H9 (cell line): ENCODE measurements around the gene NACC1. TPM values are rescaled to one million over a fixed set of nuclear protein-coding genes. Genes with fewer than 3 reads are reported as not detected.

Experiments used
- DNase-seq: peaks from one replicate; pipeline ENCODE4 v3.0.0-alpha.2; 2017
- H2AFZ ChIP-seq: one replicate; pipeline ENCODE4 v1.6.1; 2013; ENCODE audit warnings: mild to moderate bottlenecking, low read length, control low read depth, moderate library complexity
- H2AK5ac ChIP-seq: 2 replicates; pipeline ENCODE4 v1.6.1; 2013; ENCODE audit warnings: low read length, control low read depth, mixed read lengths; ENCODE audit not compliant: insufficient read length
- H2BK120ac ChIP-seq: one replicate; pipeline ENCODE4 v1.6.1; 2013; ENCODE audit warnings: low read depth, mild to moderate bottlenecking, low read length, control low read depth, inconsistent platforms; ENCODE audit not compliant: poor library complexity, severe bottlenecking
- H2BK12ac ChIP-seq: 2 replicates; pipeline ENCODE4 v1.6.1; 2013; ENCODE audit warnings: low read length, control low read depth, mixed read lengths, low read depth; ENCODE audit not compliant: insufficient read length
- H2BK15ac ChIP-seq: 2 replicates; pipeline ENCODE4 v1.6.1; 2013; ENCODE audit warnings: low read depth, low read length, control low read depth
- H2BK20ac ChIP-seq: one replicate; pipeline ENCODE4 v1.6.1; 2013; ENCODE audit warnings: low read depth, mild to moderate bottlenecking, low read length, control low read depth, inconsistent platforms; ENCODE audit not compliant: poor library complexity, severe bottlenecking
- H2BK5ac ChIP-seq: 2 replicates; pipeline ENCODE4 v1.6.1; 2013; ENCODE audit warnings: low read length, control low read depth, mixed read lengths; ENCODE audit not compliant: insufficient read length
- H3K14ac ChIP-seq: 2 replicates; pipeline ENCODE4 v1.6.1; 2013; ENCODE audit warnings: low read length, control low read depth; ENCODE audit not compliant: insufficient read depth
- H3K18ac ChIP-seq: 2 replicates; pipeline ENCODE4 v1.6.1; 2013; ENCODE audit warnings: low read depth, mild to moderate bottlenecking, mixed read lengths, low read length, control low read depth; ENCODE audit not compliant: insufficient read length
- H3K23ac ChIP-seq: 2 replicates; pipeline ENCODE4 v1.6.1; 2013; ENCODE audit warnings: low read length, control low read depth, mixed read lengths, low read depth; ENCODE audit not compliant: insufficient read length
- H3K23me2 ChIP-seq: 2 replicates; pipeline ENCODE4 v1.6.1; 2013; ENCODE audit warnings: low read depth, mild to moderate bottlenecking, mixed read lengths, low read length, control low read depth; ENCODE audit not compliant: insufficient read length, poor library complexity, severe bottlenecking
- H3K27ac ChIP-seq: 2 replicates; pipeline ENCODE4 v1.5.1; 2013; ENCODE audit warnings: low read length, control low read depth, mixed read lengths, low read depth; ENCODE audit not compliant: insufficient read length
- H3K27me3 ChIP-seq: 2 replicates; pipeline ENCODE4 v1.6.1; 2013; ENCODE audit warnings: low read length, control low read depth, inconsistent platforms; ENCODE audit not compliant: insufficient read depth
- H3K4ac ChIP-seq: 2 replicates; pipeline ENCODE4 v1.6.1; 2013; ENCODE audit warnings: low read depth, mild to moderate bottlenecking, control low read depth, inconsistent platforms, low read length, moderate library complexity
- H3K4me1 ChIP-seq: 2 replicates; pipeline ENCODE4 v1.6.1; 2013; ENCODE audit warnings: low read length, control low read depth, inconsistent platforms; ENCODE audit not compliant: insufficient read depth
- H3K4me2 ChIP-seq: 2 replicates; pipeline ENCODE4 v1.6.1; 2013; ENCODE audit warnings: low read length, control low read depth, mixed read lengths; ENCODE audit not compliant: insufficient read length, insufficient read depth
- H3K56ac ChIP-seq: 2 replicates; pipeline ENCODE4 v1.6.1; 2013; ENCODE audit warnings: low read depth, mild to moderate bottlenecking, mixed read lengths, low read length, control low read depth; ENCODE audit not compliant: insufficient read length
- H3K79me1 ChIP-seq: 2 replicates; pipeline ENCODE4 v1.6.1; 2013; ENCODE audit warnings: low read depth, mild to moderate bottlenecking, moderate library complexity, low read length, control low read depth, inconsistent platforms; ENCODE audit not compliant: insufficient read depth, poor library complexity, severe bottlenecking
- H3K79me2 ChIP-seq: 2 replicates; pipeline ENCODE4 v1.6.1; 2013; ENCODE audit warnings: low read length, control low read depth, inconsistent platforms; ENCODE audit not compliant: insufficient read depth
- H3K9ac ChIP-seq: 2 replicates; pipeline ENCODE4 v1.6.1; 2013; ENCODE audit warnings: low read length, control low read depth, mixed read lengths; ENCODE audit not compliant: insufficient read length; ENCODE audit errors: extremely low read depth
- H3K9me3 ChIP-seq: one replicate; pipeline ENCODE4 v1.6.1; 2013; ENCODE audit warnings: low read depth, low read length, inconsistent platforms; ENCODE audit not compliant: control insufficient read depth
- H3T11ph ChIP-seq: one replicate; pipeline ENCODE4 v1.6.1; 2013; ENCODE audit warnings: mild to moderate bottlenecking, low read length, control low read depth, inconsistent platforms
- H4K20me1 ChIP-seq: one replicate; pipeline ENCODE4 v1.6.1; 2013; ENCODE audit not compliant: control insufficient read depth, insufficient read length, insufficient read depth
- H4K5ac ChIP-seq: 2 replicates; pipeline ENCODE4 v1.6.1; 2013; ENCODE audit warnings: low read depth, mild to moderate bottlenecking, mixed read lengths, low read length, control low read depth; ENCODE audit not compliant: insufficient read length
- H4K8ac ChIP-seq: replicated peaks from 2 replicates; pipeline ENCODE4 v1.6.1; 2013; ENCODE audit warnings: low read length, control low read depth, mixed read lengths, low read depth; ENCODE audit not compliant: insufficient read length
- H4K91ac ChIP-seq: 2 replicates; pipeline ENCODE4 v1.6.1; 2013; ENCODE audit warnings: low read depth, mild to moderate bottlenecking, moderate library complexity, mixed read lengths, low read length, control low read depth; ENCODE audit not compliant: insufficient read length
- H3K27ac Mint-ChIP-seq, 3 experiments: 2 replicates in 2 of 3; 3 replicates in 1 of 3; pipeline ENCODE4 v1.8.0; 2020 to 2021; ENCODE audit warnings: mixed read lengths in 3 of 3, mild to moderate bottlenecking in 1 of 3, moderate library complexity in 1 of 3
- H3K27me3 Mint-ChIP-seq: 2 replicates; pipeline ENCODE4 v1.8.0; 2021; ENCODE audit warnings: low read depth, mild to moderate bottlenecking, moderate library complexity, mixed read lengths
- H3K36me3 Mint-ChIP-seq, 3 experiments: 2 replicates in 2 of 3; 3 replicates in 1 of 3; pipeline ENCODE4 v1.8.0; 2020 to 2021; ENCODE audit warnings: low read depth in 3 of 3, mixed read lengths in 3 of 3; ENCODE audit not compliant: insufficient read depth in 1 of 3
- H3K4me1 Mint-ChIP-seq, 2 experiments: 2 replicates each; pipeline ENCODE4 v1.8.0; 2020; ENCODE audit warnings: mixed read lengths in 2 of 2
- H3K4me3 Mint-ChIP-seq, 2 experiments: 2 replicates in 1 of 2; 3 replicates in 1 of 2; pipeline ENCODE4 v1.8.0; 2020 to 2021; ENCODE audit warnings: mild to moderate bottlenecking in 2 of 2, mixed read lengths in 2 of 2, moderate library complexity in 1 of 2
- H3K9me3 Mint-ChIP-seq, 2 experiments: 2 replicates in 1 of 2; 3 replicates in 1 of 2; pipeline ENCODE4 v1.8.0; 2020; ENCODE audit warnings: mild to moderate bottlenecking in 2 of 2, mixed read lengths in 2 of 2, moderate library complexity in 1 of 2
- CTCF ChIP-seq: fragments of 200-600 bp; sonication (generic); conservative IDR thresholded peaks from 3 replicates; pipeline ENCODE4 v1.8.0; 2021; ENCODE audit warnings: antibody characterized with exemption, mild to moderate bottlenecking
- WGBS: extraction: QIAGEN DNeasy Blood & Tissue Kit; methylation state at CpG from one replicate; pipeline ENCODE4 v1.1.7; 2013; ENCODE audit warnings: missing lambda C conversion rate, low lambda C conversion rate, mixed read lengths; ENCODE audit not compliant: insufficient read length; ENCODE audit errors: extremely low coverage; 5-methylcytosine and 5-hydroxymethylcytosine counted together
- total RNA-seq: library from RNA; stranded (reverse); gene quantifications from 2 replicates; pipeline ENCODE4 v1.2.1, GENCODE V29; 2021

The NACC1 gene
- total RNA-seq, 1 experiment from 2014 or later: 198 TPM

DNA sequence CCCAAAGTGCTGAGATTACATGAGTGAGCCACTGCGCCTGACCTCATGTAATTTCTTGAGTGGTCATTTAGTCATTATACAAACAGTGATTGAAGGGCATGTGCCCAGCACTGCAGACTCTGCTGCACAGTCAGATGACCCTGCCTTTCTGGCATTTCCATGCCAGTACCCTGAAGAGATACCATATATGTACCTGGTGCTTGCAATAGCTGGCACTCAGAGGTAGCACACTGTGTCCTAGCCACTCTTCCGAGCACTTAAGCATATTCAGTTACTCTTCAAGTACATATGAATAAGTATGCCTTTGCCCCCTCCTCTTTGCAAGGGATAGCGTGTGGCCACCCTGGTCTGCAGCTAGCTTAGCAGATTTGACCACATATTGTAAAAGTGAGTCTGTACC, 16.6 kb downstream of the NACC1 start:
- Mint-ChIP-seq H3K27ac (0 out of 7 replicates have a peak overlapping the region, but pooled peaks of 1 of the 3 experiments have one; percentile 23), H3K4me3 (no peak overlapping the region), H3K9me3 (no peaks in the 10 kb centered on the region), H3K36me3 (peaks cover 22 to 67% (median 51%) of the 10 kb centered on the region in 3 experiments; a peak in 6 of 7 replicates), H3K27me3 (no peaks in the 10 kb centered on the region), H3K4me1 (peaks cover 11 to 13% of the 10 kb centered on the region in 2 experiments; a peak in 3 of 4 replicates)
- no peak overlapping the region for H3T11ph ChIP-seq
- H3K23me2 ChIP-seq: no peaks in the 10 kb centered on the region
- no peak overlapping the region for H3K23ac ChIP-seq
- WGBS: no CpG with 5 or more reads among the region's 3 CpGs
- no peak overlapping the region for H4K5ac ChIP-seq
- no peaks in the 10 kb centered on the region for H4K20me1 ChIP-seq
- H2BK15ac ChIP-seq: no peak overlapping the region
- H3K27ac ChIP-seq: no peak overlapping the region
- no peak overlapping the region for H2BK120ac ChIP-seq
- H2BK12ac ChIP-seq: no peak overlapping the region
- TF ChIP-seq CTCF: no peak
- no peak overlapping the region for H3K14ac ChIP-seq
- H3K4me2 ChIP-seq: no peak overlapping the region
- no peaks in the 10 kb centered on the region for H3K9me3 ChIP-seq
- no peak overlapping the region for H3K4ac ChIP-seq
- H3K27me3 ChIP-seq: no peaks in the 10 kb centered on the region
- no peak overlapping the region for H2AK5ac ChIP-seq
- H4K91ac ChIP-seq: no peak overlapping the region
- no peak overlapping the region for H3K9ac ChIP-seq
- peaks cover 4% of the 10 kb centered on the region for H3K79me1 ChIP-seq
- no peak overlapping the region for H2AFZ ChIP-seq
- H3K56ac ChIP-seq: no peak overlapping the region
- no peak overlapping the region for H4K8ac ChIP-seq
- DNase-seq: no peak
- no peaks in the 10 kb centered on the region for H3K4me1 ChIP-seq
- no peak overlapping the region for H2BK20ac ChIP-seq
- no peak overlapping the region for H3K18ac ChIP-seq
- H3K79me2 ChIP-seq: peaks cover 17% of the 10 kb centered on the region; the same call in 1 of the 2 replicates
- H2BK5ac ChIP-seq: no peak overlapping the region
